Naive thymus-derived CD8-positive, alpha-beta T cell (primary cell): ENCODE results near the gene LCMT1. TPM values are rescaled to one million over a fixed set of nuclear protein-coding genes. Genes with fewer than 3 reads are reported as not detected.
"Not testable (repeated sequence)": the region's sequence is repeated elsewhere in the genome, so short reads cannot be mapped to it uniquely, and the experiment has no call there.

Source experiments
- ATAC-seq, 2 donors: fragments of 150-1000 bp; cut with Tn5 transposase in 1 of 2; sonication (Bioruptor Pico), chemical (Tn5 transposase) in 1 of 2; 1 replicate in 1 of 2; 2 replicates in 1 of 2; pipeline ENCODE4 v1.10.0; 2021; ENCODE audit warnings: mild to moderate bottlenecking in 2 of 2, moderate library complexity in 2 of 2
- POLR2A ChIA-PET: fragments of 350-600 bp; sonication (Branson Sonifier 250); formaldehyde crosslinking; loops from one replicate; lab custom pipeline; 2021; ENCODE audit warnings: antibody characterized with exemption; lab: Charles Lee
- DNase-seq, 10 donors: peaks; one replicate each; pipeline versions ENCODE4 v3.0.0 to v3.0.0-alpha.2; 2020 to 2022
- H3K27ac Mint-ChIP-seq, 10 donors: one replicate each; pipeline ENCODE4 v1.8.0; 2020 to 2022; ENCODE audit warnings: mild to moderate bottlenecking in 10 of 10, mixed read lengths in 10 of 10, moderate library complexity in 4 of 10, inconsistent platforms in 1 of 10
- H3K27me3 Mint-ChIP-seq, 5 donors: one replicate each; pipeline ENCODE4 v1.8.0; 2021 to 2022; ENCODE audit warnings: mixed read lengths in 5 of 5
- H3K36me3 Mint-ChIP-seq, 3 donors: one replicate each; pipeline ENCODE4 v1.8.0; 2020 to 2022; ENCODE audit warnings: mixed read lengths in 3 of 3, mild to moderate bottlenecking in 2 of 3, inconsistent platforms in 1 of 3
- H3K4me1 Mint-ChIP-seq, 4 donors: one replicate each; pipeline ENCODE4 v1.8.0; 2021 to 2022; ENCODE audit warnings: mixed read lengths in 4 of 4
- H3K4me3 Mint-ChIP-seq, 10 donors: one replicate each; pipeline ENCODE4 v1.8.0; 2020 to 2022; ENCODE audit warnings: mild to moderate bottlenecking in 10 of 10, mixed read lengths in 10 of 10, moderate library complexity in 6 of 10, inconsistent platforms in 1 of 10
- H3K9me3 Mint-ChIP-seq, 9 donors: one replicate each; pipeline ENCODE4 v1.8.0; 2020 to 2022; ENCODE audit warnings: mixed read lengths in 9 of 9, mild to moderate bottlenecking in 3 of 9, inconsistent platforms in 1 of 9, moderate library complexity in 1 of 9
- polyA plus RNA-seq, 3 donors: library from polyadenylated mRNA; unstranded; fragments of 300-500 nt; fragmentation: Illumina TruSeq; gene quantifications; one replicate each; pipeline ENCODE4 v1.2.3, GENCODE V29; 2021
- total RNA-seq, 8 experiments: library from RNA in 2 of 8; stranded (reverse) in 2 of 8; gene quantifications; one replicate each; pipeline ENCODE4 v1.2.3 and lab custom pipeline; 2021 to 2026

LCMT1 gene
- total and polyA plus RNA-seq, 5 experiments from 2014 or later = 29.9 to 41.4 (median 38.7) TPM

DNA sequence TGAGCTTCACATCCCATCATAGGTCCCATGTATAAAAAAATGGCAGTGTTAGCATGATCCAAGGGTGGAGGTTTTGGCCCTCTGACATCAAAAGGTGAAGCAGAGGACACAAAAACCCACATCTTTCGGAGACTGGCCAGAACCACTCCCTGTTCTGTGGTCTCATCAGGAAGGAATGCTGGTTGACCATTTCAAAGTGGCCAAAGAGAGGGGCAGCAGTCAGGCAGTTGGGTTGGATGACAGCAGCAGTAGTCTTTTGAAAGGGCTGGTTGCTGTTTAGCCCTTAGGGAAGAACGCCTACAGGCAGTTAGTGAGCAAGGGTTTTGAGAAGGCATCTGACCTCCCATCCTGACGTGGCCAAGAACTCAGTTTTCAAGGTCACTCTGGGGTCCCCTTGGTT lies 40.5 kb downstream of the LCMT1 start:
- POLR2A ChIA-PET = no interaction called here
- ATAC-seq (no peak), DNase-seq (no peak)
- Mint-ChIP-seq H3K27me3 (no peaks in the 10 kb centered on the region), H3K27ac (no peak overlapping the region), H3K4me1 (peaks cover 5 to 8% (median 8%) of the 10 kb centered on the region in 4 donors), H3K4me3 (no peak overlapping the region), H3K36me3 (peaks cover 0 to 72% (median 16%) of the 10 kb centered on the region in 3 donors), H3K9me3 (no peaks in the 10 kb centered on the region)

DNA sequence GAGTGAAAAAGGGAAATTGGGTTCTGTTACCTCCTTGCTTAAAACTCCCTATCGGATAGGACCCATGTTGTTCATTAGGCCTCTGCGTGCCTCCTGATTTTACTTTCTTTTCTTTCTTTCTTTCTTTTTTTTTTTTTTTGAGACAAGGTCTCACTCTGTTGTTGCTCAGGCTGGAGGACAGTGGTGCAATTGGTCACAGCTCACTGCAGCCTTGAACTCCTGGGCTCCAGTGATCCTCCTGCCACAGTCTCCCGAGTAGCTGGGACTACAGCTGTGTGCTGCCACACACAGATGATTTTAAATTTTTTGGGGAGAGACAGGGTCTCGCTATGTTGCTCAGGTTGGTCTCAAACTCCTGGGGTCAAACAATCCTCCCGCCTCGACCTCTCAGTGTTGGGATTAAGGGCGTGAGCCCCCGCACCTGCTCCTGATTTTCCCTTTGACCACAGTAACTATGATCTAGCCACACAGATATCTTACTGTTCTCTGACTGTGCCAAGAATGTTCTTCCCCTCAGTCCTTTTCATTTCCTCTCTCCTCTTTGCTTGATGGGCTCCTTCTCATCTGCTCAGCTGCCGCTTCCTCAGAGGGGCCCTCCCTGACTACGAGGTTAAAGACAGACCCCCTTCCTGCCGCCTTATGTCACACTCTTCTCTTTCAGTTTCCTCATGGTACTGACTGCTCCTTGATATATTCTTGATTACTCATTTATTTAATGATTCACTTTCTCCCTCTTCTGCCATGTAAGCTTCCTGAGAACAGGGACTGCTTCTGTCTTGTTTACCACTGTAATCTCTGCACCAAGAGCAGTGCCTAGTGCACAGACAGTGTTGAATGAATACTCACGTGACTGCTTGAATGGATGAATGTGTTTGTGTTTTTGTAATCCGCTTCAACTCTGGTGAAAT lies 44.3 kb downstream of the LCMT1 start:
- DNase-seq (no peak), ATAC-seq (no peak)
- Mint-ChIP-seq H3K4me3 (peak overlapping the region in 1 of 10 donors; percentile 3), H3K4me1 (peaks cover 5 to 8% (median 8%) of the 10 kb centered on the region in 4 donors), H3K27ac (peak overlapping the region; percentile 29 to 82 (median 54)), H3K36me3 (peaks cover 0 to 87% (median 18%) of the 10 kb centered on the region in 3 donors), H3K27me3 (no peaks in the 10 kb centered on the region), H3K9me3 (no peaks in the 10 kb centered on the region)
- POLR2A ChIA-PET = no interaction called here

DNA sequence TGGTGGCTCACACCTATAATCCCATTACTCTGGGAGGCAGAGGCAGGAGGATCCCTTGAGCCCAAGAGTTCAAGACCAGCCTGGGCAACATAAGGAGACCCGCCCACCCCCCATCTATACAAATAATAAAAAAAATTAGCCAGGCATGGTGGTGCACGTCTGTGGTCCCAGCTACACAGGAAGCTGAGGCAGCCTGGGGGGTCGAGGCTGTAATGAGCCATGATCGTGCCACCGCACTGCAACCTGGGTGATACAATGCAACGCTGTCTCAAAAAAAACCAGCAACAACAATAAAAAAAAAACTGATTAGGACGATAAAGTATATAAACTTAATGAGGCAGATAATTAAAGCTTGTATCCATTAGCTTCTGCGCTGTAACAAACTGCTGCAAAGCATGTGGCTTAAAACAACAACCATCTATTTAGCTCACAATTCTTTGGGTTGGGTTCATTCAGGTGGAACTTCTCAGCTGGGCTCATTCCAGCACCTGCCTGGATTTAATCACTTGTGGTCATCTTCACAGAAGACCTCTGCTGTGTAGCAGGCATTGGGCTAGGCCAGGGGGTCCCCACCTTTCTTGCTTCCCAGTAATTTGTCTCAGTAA lies 45.8 kb downstream of the LCMT1 start:
- DNase-seq (no peak), ATAC-seq (no peak)
- H3K4me3 Mint-ChIP-seq = no peak overlapping the region

DNA sequence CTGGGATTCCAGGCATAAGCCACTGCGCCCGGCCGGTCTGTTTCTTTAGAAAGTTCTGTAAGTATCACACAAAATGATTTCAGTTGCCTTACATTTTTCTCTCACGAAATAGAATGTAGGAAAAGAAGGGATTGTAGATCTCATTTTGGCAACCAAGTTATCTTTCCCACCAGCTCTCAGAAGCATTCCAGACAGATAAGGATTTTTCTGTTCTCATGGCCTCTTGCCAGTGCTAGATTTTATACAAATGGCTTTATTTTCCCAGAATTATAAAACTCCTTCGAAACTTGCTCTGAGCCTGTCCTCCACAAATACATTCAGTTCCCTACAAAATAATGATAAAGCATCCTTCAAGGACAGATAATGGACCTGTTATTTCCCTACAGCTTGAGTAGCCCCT lies 46.9 kb downstream of the LCMT1 start:
- no peak for ATAC-seq
- no peaks in the 10 kb centered on the region for H3K9me3 Mint-ChIP-seq
- POLR2A ChIA-PET = no interaction called here
- peaks cover 0 to 88% (median 20%) of the 10 kb centered on the region in 3 donors for H3K36me3 Mint-ChIP-seq
- no peak overlapping the region for H3K27ac Mint-ChIP-seq
- H3K4me3 Mint-ChIP-seq = no peak overlapping the region
- H3K4me1 Mint-ChIP-seq = peaks cover 3 to 8% (median 8%) of the 10 kb centered on the region in 4 donors
- H3K27me3 Mint-ChIP-seq = no peaks in the 10 kb centered on the region
- no peak for DNase-seq

More for the DNA sequence above, 45.8 kb downstream of the LCMT1 start:
- Mint-ChIP-seq H3K4me1 (peaks cover 3 to 8% (median 8%) of the 10 kb centered on the region in 4 donors), H3K36me3 (peaks cover 0 to 89% (median 28%) of the 10 kb centered on the region in 3 donors), H3K27me3 (no peaks in the 10 kb centered on the region), H3K9me3 (no peaks in the 10 kb centered on the region), H3K27ac (no peak overlapping the region)
- POLR2A ChIA-PET = no interaction called here

DNA sequence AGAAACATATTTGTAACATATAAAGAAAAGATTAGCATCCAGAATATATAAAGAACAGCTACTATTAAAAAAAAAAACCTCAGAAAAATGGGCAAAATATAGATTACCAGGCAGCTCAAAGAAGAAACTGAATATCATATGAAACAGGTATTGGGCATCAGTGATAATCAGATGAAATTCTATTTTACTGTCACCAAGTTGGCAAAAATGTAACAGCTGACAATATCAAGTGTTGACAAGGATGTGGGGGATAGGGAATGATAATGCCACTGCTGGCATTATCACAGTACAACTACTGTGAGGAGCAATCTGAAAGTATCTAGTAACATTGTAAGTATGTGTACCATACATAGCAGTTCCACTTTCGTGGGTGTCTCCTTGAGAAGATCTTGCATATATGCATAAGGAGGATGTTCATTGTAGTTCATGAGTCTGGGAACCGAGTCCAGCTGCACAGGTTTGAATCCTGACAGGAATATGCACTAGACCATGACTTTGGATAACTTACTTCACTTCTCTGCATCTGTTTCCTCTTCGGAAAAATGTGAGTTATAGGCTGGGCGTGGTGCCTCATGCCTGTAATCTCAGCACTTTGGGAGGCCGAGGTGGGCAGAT lies 50.3 kb downstream of the LCMT1 start:
- POLR2A ChIA-PET = no interaction called here
- Mint-ChIP-seq H3K9me3 (no peaks in the 10 kb centered on the region), H3K36me3 (peaks cover 4 to 94% (median 28%) of the 10 kb centered on the region in 3 donors), H3K4me3 (no peak overlapping the region), H3K4me1 (peaks cover 0 to under 1% (median 0%) of the 10 kb centered on the region in 4 donors), H3K27ac (peak overlapping the region in 1 of 10 donors; percentile 75), H3K27me3 (no peaks in the 10 kb centered on the region)
- DNase-seq = no peak
- no peak for ATAC-seq

DNA sequence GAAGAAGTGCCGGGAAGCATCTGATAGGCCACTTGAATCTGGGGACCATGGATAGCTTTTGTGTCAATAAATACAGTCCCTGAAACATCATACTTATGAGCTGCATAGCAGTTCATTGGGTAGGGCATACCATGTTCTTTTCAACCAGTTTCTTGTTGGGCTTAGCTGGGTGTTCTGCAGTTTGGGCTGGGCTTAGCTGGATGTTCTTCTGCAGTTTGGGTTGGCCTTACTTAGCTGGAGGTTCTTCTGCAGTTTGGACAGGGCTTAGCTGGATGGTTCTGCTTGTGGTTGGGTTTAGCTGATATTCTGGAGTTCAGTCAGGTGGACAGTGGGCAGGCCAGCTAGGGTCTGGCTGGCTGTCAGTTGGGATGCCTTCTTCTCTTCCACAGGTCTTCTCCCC lies 52.1 kb downstream of the LCMT1 start:
- POLR2A ChIA-PET = no interaction called here
- no peak for ATAC-seq

DNA sequence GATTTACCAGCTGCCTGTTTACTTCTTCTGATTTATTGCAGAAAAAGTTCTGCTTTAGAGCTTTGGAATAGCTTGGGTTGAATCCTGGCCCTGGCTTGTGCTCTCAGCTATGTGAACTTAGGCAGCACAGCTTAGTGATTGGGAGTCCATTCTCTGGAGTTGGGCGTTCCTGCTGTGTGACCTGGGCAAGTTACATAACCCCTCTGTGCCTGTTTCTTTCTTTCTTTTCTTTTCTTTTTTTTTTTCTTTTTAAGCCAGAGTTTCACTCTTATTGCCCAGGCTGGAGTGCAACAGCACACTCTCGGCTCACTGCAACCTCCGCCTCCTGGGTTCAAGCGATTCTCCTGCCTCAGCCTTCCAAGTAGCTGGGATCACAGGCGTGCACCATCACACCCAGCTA lies 53.7 kb downstream of the LCMT1 start:
- Mint-ChIP-seq H3K36me3 (peaks cover 5 to 94% (median 32%) of the 10 kb centered on the region in 3 donors), H3K27ac (no peak overlapping the region), H3K4me1 (peaks cover 0 to 1% (median 0%) of the 10 kb centered on the region in 4 donors), H3K9me3 (no peaks in the 10 kb centered on the region), H3K27me3 (no peaks in the 10 kb centered on the region), H3K4me3 (no peak overlapping the region)
- DNase-seq (no peak), ATAC-seq (no peak)
- POLR2A ChIA-PET = no interaction called here

More for the DNA sequence above, 52.1 kb downstream of the LCMT1 start:
- Mint-ChIP-seq H3K27ac (no peak overlapping the region), H3K4me1 (peaks cover 0 to 1% (median 0%) of the 10 kb centered on the region in 4 donors), H3K36me3 (peaks cover 5 to 94% (median 26%) of the 10 kb centered on the region in 3 donors), H3K27me3 (no peaks in the 10 kb centered on the region), H3K9me3 (no peaks in the 10 kb centered on the region), H3K4me3 (no peak overlapping the region)
- DNase-seq = no peak

DNA sequence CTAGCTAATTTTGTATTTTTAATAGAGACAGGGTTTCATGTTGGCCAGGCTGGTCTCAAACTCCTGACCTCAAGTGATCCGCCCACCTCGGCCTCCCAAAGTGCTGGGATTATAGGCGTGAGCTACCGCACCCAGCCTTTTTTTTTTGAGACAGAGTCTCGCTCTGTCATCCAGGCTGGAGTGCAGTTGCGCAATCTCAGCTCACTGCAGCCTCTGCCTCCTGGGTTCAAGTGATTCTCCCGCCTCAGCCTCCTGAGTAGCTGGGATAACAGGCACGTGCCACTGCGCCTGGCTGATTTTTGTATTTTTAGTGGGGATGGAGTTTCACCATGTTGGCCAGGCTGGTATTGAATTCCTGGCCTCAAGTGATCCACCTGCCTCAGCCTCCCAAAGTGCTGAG lies 56.4 kb downstream of the LCMT1 start:
- Mint-ChIP-seq H3K36me3 (peaks cover 13 to 92% (median 33%) of the 10 kb centered on the region in 3 donors), H3K27ac (peak overlapping the region in 1 of 10 donors; percentile 40)
- DNase-seq, ATAC-seq, H3K27me3 Mint-ChIP-seq, H3K4me3 Mint-ChIP-seq, H3K4me1 Mint-ChIP-seq, POLR2A ChIA-PET, H3K9me3 Mint-ChIP-seq: not testable (repeated sequence)

DNA sequence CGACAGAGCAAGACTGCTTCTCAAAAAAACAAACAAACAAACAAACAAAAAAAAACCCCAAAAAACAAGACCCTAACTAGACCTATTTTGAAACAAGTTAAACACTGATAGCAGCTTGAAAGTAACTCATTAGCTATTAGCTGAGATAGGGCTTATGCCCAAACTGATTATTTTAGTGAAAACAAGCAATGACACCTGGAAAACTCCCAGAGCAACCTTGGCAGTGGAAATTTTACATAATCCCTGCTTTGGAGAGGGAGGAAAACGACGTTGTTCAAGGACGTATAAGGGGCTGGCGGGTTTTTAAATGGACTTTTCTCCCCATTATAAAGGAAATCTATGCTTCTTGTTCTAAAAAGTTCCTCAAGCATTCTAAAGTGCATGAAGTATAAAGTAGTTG lies 59.8 kb downstream of the LCMT1 start:
- no peak overlapping the region for H3K4me3 Mint-ChIP-seq
- peaks cover 13 to 91% (median 29%) of the 10 kb centered on the region in 3 donors for H3K36me3 Mint-ChIP-seq
- H3K27ac Mint-ChIP-seq = no peak overlapping the region
- H3K9me3 Mint-ChIP-seq = no peaks in the 10 kb centered on the region
- ATAC-seq (no peak), DNase-seq (no peak)
- H3K27me3 Mint-ChIP-seq = no peaks in the 10 kb centered on the region
- POLR2A ChIA-PET = no interaction called here
- peaks cover 0 to 1% (median 0%) of the 10 kb centered on the region in 4 donors for H3K4me1 Mint-ChIP-seq

DNA sequence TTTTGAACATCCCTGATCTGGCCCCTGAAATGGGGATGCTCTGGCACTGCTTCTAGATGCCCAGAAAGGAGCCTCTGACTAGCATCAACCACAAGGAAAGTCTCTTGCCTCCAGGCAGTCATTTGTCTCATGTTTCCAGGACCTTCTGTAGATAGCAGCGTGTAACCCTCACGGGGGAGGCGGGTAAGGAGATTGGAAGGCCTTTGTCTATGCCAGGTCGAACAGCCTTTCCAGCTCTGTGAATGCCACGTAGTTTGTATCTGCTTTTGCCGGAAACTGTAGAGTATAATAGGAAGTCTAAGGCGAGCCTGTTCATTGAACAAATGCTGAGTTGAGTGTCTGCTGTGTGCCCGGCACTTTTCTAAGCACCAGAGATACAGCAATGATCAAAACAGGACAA lies 61.3 kb downstream of the LCMT1 start:
- DNase-seq (no peak), ATAC-seq (no peak)
- Mint-ChIP-seq H3K27me3 (no peaks in the 10 kb centered on the region), H3K4me1 (no peaks in the 10 kb centered on the region), H3K9me3 (no peaks in the 10 kb centered on the region), H3K27ac (peak overlapping the region in 1 of 10 donors; percentile 6), H3K4me3 (no peak overlapping the region), H3K36me3 (peaks cover 8 to 86% (median 28%) of the 10 kb centered on the region in 3 donors)
- POLR2A ChIA-PET = no interaction called here

DNA sequence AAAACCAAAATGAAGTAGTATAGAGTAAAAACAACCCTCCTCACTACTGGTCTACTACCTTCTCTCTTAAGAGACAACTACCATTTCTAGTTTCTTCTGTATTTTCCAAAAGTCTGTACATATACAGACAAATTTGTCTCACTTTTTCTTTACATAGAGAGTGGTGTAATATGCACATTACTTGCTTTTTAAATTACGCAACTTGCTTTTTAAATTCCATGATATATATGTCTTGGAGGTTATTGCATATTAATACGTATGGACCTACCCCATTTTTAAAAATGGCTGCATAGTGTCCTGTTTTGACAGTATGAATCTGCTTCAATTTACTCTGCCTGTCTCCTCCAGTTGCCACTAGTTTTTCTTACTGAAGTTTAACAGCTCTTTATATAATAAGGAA lies 62.7 kb downstream of the LCMT1 start:
- POLR2A ChIA-PET = no interaction called here
- DNase-seq (no peak), ATAC-seq (no peak)
- Mint-ChIP-seq H3K27me3 (no peaks in the 10 kb centered on the region), H3K4me1 (no peaks in the 10 kb centered on the region), H3K36me3 (peaks cover 12 to 86% (median 36%) of the 10 kb centered on the region in 3 donors), H3K27ac (peak overlapping the region in 1 of 10 donors; percentile 63), H3K9me3 (no peaks in the 10 kb centered on the region), H3K4me3 (no peak overlapping the region)

DNA sequence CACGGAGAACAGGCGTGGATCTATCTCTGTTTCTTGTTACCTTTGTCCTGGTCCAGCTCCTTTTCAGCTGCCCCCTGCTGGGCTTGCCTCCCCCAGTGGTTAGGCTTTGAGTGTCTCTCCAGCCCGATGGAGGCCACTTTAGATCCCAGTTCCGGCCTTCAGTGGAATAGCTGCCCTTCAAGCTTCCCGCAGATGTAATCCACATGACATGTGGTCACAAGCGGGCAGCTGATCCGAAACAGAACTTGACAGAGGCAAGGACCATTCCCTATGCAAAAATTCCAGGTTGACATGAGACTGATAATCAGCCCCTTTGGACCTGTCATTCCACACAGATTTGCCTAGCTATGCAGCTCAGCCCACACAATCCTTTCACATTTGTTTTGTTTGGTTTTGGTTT lies 64.6 kb downstream of the LCMT1 start:
- Mint-ChIP-seq H3K27me3 (no peaks in the 10 kb centered on the region), H3K36me3 (peaks cover 12 to 74% (median 25%) of the 10 kb centered on the region in 3 donors), H3K27ac (peak overlapping the region in 1 of 10 donors; percentile 85), H3K4me1 (no peaks in the 10 kb centered on the region), H3K9me3 (no peaks in the 10 kb centered on the region), H3K4me3 (no peak overlapping the region)
- POLR2A ChIA-PET = interaction anchor here (0.7 kb wide), 1 partner anchor 135 kb away, joined by 4 read pairs; no protein-coding TSS in a partner anchor
- DNase-seq = no peak
- no peak for ATAC-seq

DNA sequence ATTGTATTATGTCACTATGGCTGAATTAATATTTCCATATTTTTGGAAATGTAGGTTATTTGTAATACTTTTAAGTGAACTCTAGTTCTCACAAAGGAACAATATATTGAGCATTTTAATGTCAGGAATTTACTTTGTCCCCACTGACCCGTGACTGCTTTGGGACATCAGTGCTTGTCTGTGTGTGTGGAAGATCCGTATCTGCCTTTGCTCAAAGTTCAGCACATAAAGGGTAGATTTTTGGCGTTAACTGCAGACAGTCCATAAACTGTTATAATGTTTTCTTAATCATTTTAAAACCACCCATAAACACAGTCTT lies 65.9 kb downstream of the LCMT1 start:
- POLR2A ChIA-PET = no interaction called here
- Mint-ChIP-seq H3K27ac (no peak overlapping the region), H3K27me3 (no peaks in the 10 kb centered on the region)

More for the DNA sequence above, 65.9 kb downstream of the LCMT1 start:
- H3K9me3 Mint-ChIP-seq = no peaks in the 10 kb centered on the region
- peaks cover 7 to 63% (median 20%) of the 10 kb centered on the region in 3 donors for H3K36me3 Mint-ChIP-seq
- DNase-seq (no peak), ATAC-seq (no peak)
- H3K4me1 Mint-ChIP-seq = no peaks in the 10 kb centered on the region
- H3K4me3 Mint-ChIP-seq = no peak overlapping the region
